Liver (tissue), 9 donors: ENCODE data around the gene SAMD7. TPM values are rescaled to one million over a fixed set of nuclear protein-coding genes. Genes with fewer than 3 reads are reported as not detected.

Experiments
- DNase-seq: peaks from one replicate; pipeline ENCODE4 v3.0.0-alpha.2; 2017; ENCODE audit warnings: low spot score
- H3K27ac ChIP-seq, 2 donors: one replicate each; pipeline ENCODE4 v1.7.0; 2013; ENCODE audit warnings: inconsistent platforms in 2 of 2, low read length in 2 of 2, control low read depth in 1 of 2, low read depth in 1 of 2, mild to moderate bottlenecking in 1 of 2
- H3K27me3 ChIP-seq, 4 donors: one replicate each; pipeline versions ENCODE4 v1.6.1 to v1.7.0; 2013; ENCODE audit warnings: low read length in 3 of 4, inconsistent platforms in 1 of 4, mild to moderate bottlenecking in 1 of 4, moderate library complexity in 1 of 4; ENCODE audit not compliant: control insufficient read depth in 4 of 4, insufficient read depth in 4 of 4
- H3K36me3 ChIP-seq, 4 donors: one replicate each; pipeline versions ENCODE4 v1.6.1 to v1.7.0; 2013; ENCODE audit warnings: low read length in 3 of 4, mild to moderate bottlenecking in 3 of 4, low read depth in 1 of 4, moderate library complexity in 1 of 4; ENCODE audit not compliant: control insufficient read depth in 4 of 4, insufficient read depth in 3 of 4
- H3K4me1 ChIP-seq, 4 donors: one replicate each; pipeline versions ENCODE4 v1.6.1 to v1.7.0; 2013; ENCODE audit warnings: low read length in 3 of 4, mild to moderate bottlenecking in 3 of 4, moderate library complexity in 1 of 4; ENCODE audit not compliant: control insufficient read depth in 4 of 4, insufficient read depth in 4 of 4
- H3K4me3 ChIP-seq, 3 donors: one replicate each; pipeline versions ENCODE4 v1.6.1 to v1.7.0; 2013; ENCODE audit warnings: low read length in 3 of 3, control low read depth in 1 of 3, low read depth in 1 of 3, mild to moderate bottlenecking in 1 of 3
- H3K9ac ChIP-seq, 2 donors: one replicate each; pipeline ENCODE4 v1.7.0; 2013; ENCODE audit warnings: low read length in 2 of 2, mild to moderate bottlenecking in 2 of 2, moderate library complexity in 2 of 2, control low read depth in 1 of 2, low read depth in 1 of 2
- H3K9me3 ChIP-seq, 4 donors: one replicate each; pipeline versions ENCODE4 v1.6.1 to v1.7.0; 2013; ENCODE audit warnings: low read length in 3 of 4; ENCODE audit not compliant: control insufficient read depth in 4 of 4
- EGR1 ChIP-seq, 2 donors: IDR thresholded peaks; 2 replicates each; pipeline ENCODE4 v1.6.1; 2016 to 2018; ENCODE audit warnings: antibody characterized with exemption in 2 of 2, low read depth in 2 of 2
- FOXA1 ChIP-seq: IDR thresholded peaks from 2 replicates; pipeline ENCODE4 v1.6.1; 2016; ENCODE audit warnings: antibody characterized with exemption
- GABPA ChIP-seq, 2 donors: IDR thresholded peaks in 1 of 2; conservative IDR thresholded peaks in 1 of 2; 2 replicates each; pipeline ENCODE4 v1.6.1; 2016; ENCODE audit warnings: antibody characterized with exemption in 2 of 2, mild to moderate bottlenecking in 1 of 2, moderate library complexity in 1 of 2
- HNF4A ChIP-seq, 2 donors: conservative IDR thresholded peaks; 2 replicates each; pipeline ENCODE4 v1.6.1; 2016; ENCODE audit warnings: antibody characterized with exemption in 2 of 2, mild to moderate bottlenecking in 2 of 2
- HNF4G ChIP-seq: IDR thresholded peaks from 2 replicates; pipeline ENCODE4 v1.6.1; 2016; ENCODE audit warnings: antibody characterized with exemption
- RAD21 ChIP-seq, 2 donors: IDR thresholded peaks; 2 replicates each; pipeline ENCODE4 v1.6.1; 2016; ENCODE audit warnings: antibody characterized with exemption in 2 of 2, mild to moderate bottlenecking in 2 of 2
- SP1 ChIP-seq: IDR thresholded peaks from 2 replicates; pipeline ENCODE4 v1.6.1; 2018; ENCODE audit warnings: antibody characterized with exemption, mild to moderate bottlenecking
- TAF1 ChIP-seq: conservative IDR thresholded peaks from 2 replicates; pipeline ENCODE4 v1.6.1; 2016; ENCODE audit warnings: antibody characterized with exemption, mild to moderate bottlenecking
- YY1 ChIP-seq: IDR thresholded peaks from 2 replicates; pipeline ENCODE4 v1.6.1; 2016; ENCODE audit warnings: antibody characterized with exemption, mild to moderate bottlenecking
- WGBS: extraction: QIAGEN DNeasy Blood & Tissue Kit; methylation state at CpG from one replicate; pipeline ENCODE4 v1.1.7; 2013; 5-methylcytosine and 5-hydroxymethylcytosine counted together
- polyA plus RNA-seq, 2 donors: library from polyadenylated mRNA; stranded (reverse) in 1 of 2; unstranded in 1 of 2; fragments of 200-250 nt in 1 of 2; fragments of >200 nt in 1 of 2; fragmentation: Nextera tagmentation in 1 of 2; extraction: Ambion mirVana in 1 of 2; gene quantifications; one replicate each; pipeline versions ENCODE4 v1.2.1 to v1.2.3, GENCODE V29; 2013 to 2015
- total RNA-seq, 2 donors: library from RNA; depleted of rRNA; stranded (reverse); fragments of >200 nt; gene quantifications; one replicate each; pipeline ENCODE4 v1.2.3, GENCODE V29; 2014
- TF ChIP-seq, protein P1 (sequence below): IDR thresholded peaks from 2 replicates; pipeline ENCODE4 v1.6.1; 2016; ENCODE audit warnings: antibody characterized with exemption
- TF ChIP-seq, protein P2 (sequence below): fragments of 150-350 bp; IDR thresholded peaks from 2 replicates; pipeline ENCODE4 v1.5.1; 2017; ENCODE audit warnings: improper control_type of control experiment, low read depth, low read length; ENCODE audit not compliant: missing input control
- TF ChIP-seq, protein P3 (sequence below): IDR thresholded peaks from 2 replicates; pipeline ENCODE4 v1.6.1; 2016; ENCODE audit warnings: antibody characterized with exemption
- TF ChIP-seq, protein P4 (sequence below): IDR thresholded peaks from 2 replicates; pipeline ENCODE4 v1.6.1; 2016; ENCODE audit warnings: antibody characterized with exemption
- donor health status: healthy.
- donor health status: healthy.
- donor health status: healthy.
- donor health status: healthy.
- donor health status: healthy.

The SAMD7 gene
- total and polyA plus RNA-seq, 4 donors, result not detected

GRCh38 chr3:169946336-169946735 is 35.0 kb downstream of the SAMD7 start:
- Histone ChIP-seq H3K27me3 (no peaks in the 10 kb centered on the region), H3K9ac (no peak overlapping the region), H3K9me3 (no peaks in the 10 kb centered on the region), H3K4me1 (no peaks in the 10 kb centered on the region), H3K4me3 (no peak overlapping the region), H3K27ac (no peak overlapping the region), H3K36me3 (no peaks in the 10 kb centered on the region)
- DNase-seq, result no peak
- TF ChIP-seq, protein P1, sequence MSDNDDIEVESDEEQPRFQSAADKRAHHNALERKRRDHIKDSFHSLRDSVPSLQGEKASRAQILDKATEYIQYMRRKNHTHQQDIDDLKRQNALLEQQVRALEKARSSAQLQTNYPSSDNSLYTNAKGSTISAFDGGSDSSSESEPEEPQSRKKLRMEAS, result no peak
- TF ChIP-seq YY1, result no peak
- no peak for TF ChIP-seq TAF1
- no peak for TF ChIP-seq HNF4A (conservative IDR thresholded peaks at IDR 0.05)
- WGBS, result 98% methylated on average over 3 of the region's 3 CpGs

GRCh38 chr3:169948559-169949448 is 37.4 kb downstream of the SAMD7 start:
- H3K9ac ChIP-seq, result no peak overlapping the region
- 77% methylated on average over 2 of the region's 2 CpGs for WGBS
- H3K27ac ChIP-seq, result no peak overlapping the region
- TF ChIP-seq GABPA (IDR thresholded peaks at IDR 0.05 in 1 of 2, conservative IDR thresholded peaks at IDR 0.05 in 1 of 2) (no peak), HNF4G (no peak), SP1 (no peak), FOXA1 (no peak), TAF1 (no peak), HNF4A (conservative IDR thresholded peaks at IDR 0.05) (no peak), RAD21 (IDR thresholded peaks at IDR 0.05) (no peak), EGR1 (IDR thresholded peaks at IDR 0.05; ENCODE audit: low read depth in 2 of 2) (no peak)
- TF ChIP-seq, protein P2, sequence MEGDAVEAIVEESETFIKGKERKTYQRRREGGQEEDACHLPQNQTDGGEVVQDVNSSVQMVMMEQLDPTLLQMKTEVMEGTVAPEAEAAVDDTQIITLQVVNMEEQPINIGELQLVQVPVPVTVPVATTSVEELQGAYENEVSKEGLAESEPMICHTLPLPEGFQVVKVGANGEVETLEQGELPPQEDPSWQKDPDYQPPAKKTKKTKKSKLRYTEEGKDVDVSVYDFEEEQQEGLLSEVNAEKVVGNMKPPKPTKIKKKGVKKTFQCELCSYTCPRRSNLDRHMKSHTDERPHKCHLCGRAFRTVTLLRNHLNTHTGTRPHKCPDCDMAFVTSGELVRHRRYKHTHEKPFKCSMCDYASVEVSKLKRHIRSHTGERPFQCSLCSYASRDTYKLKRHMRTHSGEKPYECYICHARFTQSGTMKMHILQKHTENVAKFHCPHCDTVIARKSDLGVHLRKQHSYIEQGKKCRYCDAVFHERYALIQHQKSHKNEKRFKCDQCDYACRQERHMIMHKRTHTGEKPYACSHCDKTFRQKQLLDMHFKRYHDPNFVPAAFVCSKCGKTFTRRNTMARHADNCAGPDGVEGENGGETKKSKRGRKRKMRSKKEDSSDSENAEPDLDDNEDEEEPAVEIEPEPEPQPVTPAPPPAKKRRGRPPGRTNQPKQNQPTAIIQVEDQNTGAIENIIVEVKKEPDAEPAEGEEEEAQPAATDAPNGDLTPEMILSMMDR, result no peak
- TF ChIP-seq, protein P1, result no peak
- TF ChIP-seq, protein P3, sequence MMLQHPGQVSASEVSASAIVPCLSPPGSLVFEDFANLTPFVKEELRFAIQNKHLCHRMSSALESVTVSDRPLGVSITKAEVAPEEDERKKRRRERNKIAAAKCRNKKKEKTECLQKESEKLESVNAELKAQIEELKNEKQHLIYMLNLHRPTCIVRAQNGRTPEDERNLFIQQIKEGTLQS, result no peak
- TF ChIP-seq, protein P4, sequence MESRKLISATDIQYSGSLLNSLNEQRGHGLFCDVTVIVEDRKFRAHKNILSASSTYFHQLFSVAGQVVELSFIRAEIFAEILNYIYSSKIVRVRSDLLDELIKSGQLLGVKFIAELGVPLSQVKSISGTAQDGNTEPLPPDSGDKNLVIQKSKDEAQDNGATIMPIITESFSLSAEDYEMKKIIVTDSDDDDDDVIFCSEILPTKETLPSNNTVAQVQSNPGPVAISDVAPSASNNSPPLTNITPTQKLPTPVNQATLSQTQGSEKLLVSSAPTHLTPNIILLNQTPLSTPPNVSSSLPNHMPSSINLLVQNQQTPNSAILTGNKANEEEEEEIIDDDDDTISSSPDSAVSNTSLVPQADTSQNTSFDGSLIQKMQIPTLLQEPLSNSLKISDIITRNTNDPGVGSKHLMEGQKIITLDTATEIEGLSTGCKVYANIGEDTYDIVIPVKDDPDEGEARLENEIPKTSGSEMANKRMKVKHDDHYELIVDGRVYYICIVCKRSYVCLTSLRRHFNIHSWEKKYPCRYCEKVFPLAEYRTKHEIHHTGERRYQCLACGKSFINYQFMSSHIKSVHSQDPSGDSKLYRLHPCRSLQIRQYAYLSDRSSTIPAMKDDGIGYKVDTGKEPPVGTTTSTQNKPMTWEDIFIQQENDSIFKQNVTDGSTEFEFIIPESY, result no peak
- no peaks in the 10 kb centered on the region for H3K27me3 ChIP-seq
- H3K36me3 ChIP-seq, result no peaks in the 10 kb centered on the region
- no peaks in the 10 kb centered on the region for H3K9me3 ChIP-seq
- H3K4me1 ChIP-seq, result no peaks in the 10 kb centered on the region
- H3K4me3 ChIP-seq, result no peak overlapping the region
- no peak for DNase-seq
